Neural progenitor cell (in vitro differentiated cells): ENCODE data around the gene IGFALS. TPM values are rescaled to one million over a fixed set of nuclear protein-coding genes. Genes with fewer than 3 reads are reported as not detected.
A peak's percentile ranks its signal among the peaks of the same experiment; 100 is the strongest.

Experiments
- DNase-seq: peaks from one replicate; pipeline ENCODE4 v3.0.0-alpha.2; 2016; ENCODE audit warnings: low spot score
- H2AFZ ChIP-seq: fragments of 200-600 bp; sonication (generic); replicated peaks from 2 replicates; pipeline ENCODE4 v1.6.1; 2016; ENCODE audit warnings: antibody characterized with exemption
- H3F3A ChIP-seq: fragments of 200-600 bp; sonication (generic); 2 replicates; pipeline ENCODE4 v1.6.1; 2016; ENCODE audit warnings: antibody characterized with exemption, low read depth
- H3K27ac ChIP-seq: fragments of 200-600 bp; sonication (generic); 2 replicates; pipeline ENCODE4 v1.5.1; 2016; ENCODE audit warnings: mild to moderate bottlenecking
- H3K27me3 ChIP-seq: fragments of 200-600 bp; sonication (generic); 2 replicates; pipeline ENCODE4 v1.6.1; 2016; ENCODE audit warnings: mild to moderate bottlenecking, moderate library complexity
- H3K36me3 ChIP-seq: fragments of 200-600 bp; sonication (generic); 2 replicates; pipeline ENCODE4 v1.5.1; 2016
- H3K4me1 ChIP-seq: fragments of 200-600 bp; sonication (generic); 2 replicates; pipeline ENCODE4 v1.6.1; 2016; ENCODE audit warnings: mixed run types
- H3K4me2 ChIP-seq: fragments of 200-600 bp; sonication (generic); 2 replicates; pipeline ENCODE4 v1.6.1; 2016
- H3K4me3 ChIP-seq: fragments of 200-600 bp; sonication (generic); 2 replicates; pipeline ENCODE4 v1.5.1; 2016
- H3K79me2 ChIP-seq: fragments of 200-600 bp; sonication (generic); 2 replicates; pipeline ENCODE4 v1.6.1; 2016; ENCODE audit warnings: low read depth
- H3K9ac ChIP-seq: fragments of 200-600 bp; sonication (generic); 2 replicates; pipeline ENCODE4 v1.6.1; 2016
- H3K9me3 ChIP-seq: fragments of 200-600 bp; sonication (generic); 2 replicates; pipeline ENCODE4 v1.5.1; 2016; ENCODE audit warnings: low read depth
- H4K20me1 ChIP-seq: fragments of 200-600 bp; sonication (generic); 2 replicates; pipeline ENCODE4 v1.6.1; 2016; ENCODE audit warnings: low read depth
- H3K27ac Mint-ChIP-seq: 3 replicates; pipeline ENCODE4 v1.8.0; 2021; ENCODE audit warnings: mixed read lengths
- H3K27me3 Mint-ChIP-seq: 2 replicates; pipeline ENCODE4 v1.8.0; 2022; ENCODE audit warnings: low read depth, mild to moderate bottlenecking, inconsistent platforms, moderate library complexity, mixed read lengths; ENCODE audit not compliant: insufficient read depth
- H3K36me3 Mint-ChIP-seq: 3 replicates; pipeline ENCODE4 v1.8.0; 2021; ENCODE audit warnings: mixed read lengths
- H3K4me1 Mint-ChIP-seq: 3 replicates; pipeline ENCODE4 v1.8.0; 2021; ENCODE audit warnings: mixed read lengths
- H3K4me3 Mint-ChIP-seq: 3 replicates; pipeline ENCODE4 v1.8.0; 2021; ENCODE audit warnings: mild to moderate bottlenecking, moderate library complexity, mixed read lengths
- H3K9me3 Mint-ChIP-seq: 3 replicates; pipeline ENCODE4 v1.8.0; 2020; ENCODE audit warnings: mixed read lengths
- CTCF ChIP-seq: fragments of 200-600 bp; sonication (generic); IDR thresholded peaks from 2 replicates; pipeline ENCODE4 v1.5.1; 2017; ENCODE audit warnings: antibody characterized with exemption, mild to moderate bottlenecking
- EZH2 ChIP-seq: fragments of 200-600 bp; sonication (generic); IDR thresholded peaks from 2 replicates; pipeline ENCODE4 v1.6.1; 2017; ENCODE audit warnings: antibody characterized with exemption, mild to moderate bottlenecking, moderate library complexity
- EZH2phosphoT487 ChIP-seq: fragments of 200-600 bp; sonication (generic); IDR thresholded peaks from 2 replicates; pipeline ENCODE4 v1.6.1; 2017; ENCODE audit warnings: antibody characterized with exemption
- total RNA-seq: library from RNA; depleted of rRNA; stranded (reverse); fragments of >200 nt; gene quantifications from 2 replicates; pipeline ENCODE4 v1.2.3, GENCODE V29; 2015; ENCODE audit warnings: low replicate concordance

Gene IGFALS
- total RNA-seq, 1 donor from 2014 or later = not detected

GRCh38 chr16:1763521-1764511 lies 29.7 kb downstream of the IGFALS start:
- Mint-ChIP-seq H3K27ac (no peak overlapping the region), H3K36me3 (peaks cover 3% of the 10 kb centered on the region), H3K4me3 (no peak overlapping the region), H3K27me3 (peaks cover 4% of the 10 kb centered on the region), H3K9me3 (no peaks in the 10 kb centered on the region), H3K4me1 (no peaks in the 10 kb centered on the region)
- Histone ChIP-seq H4K20me1 (peaks cover 18% of the 10 kb centered on the region), H3K4me1 (no peaks in the 10 kb centered on the region), H3K27ac (no peak overlapping the region), H3K9ac (no peak overlapping the region), H2AFZ (no peak overlapping the region), H3K4me3 (no peak overlapping the region), H3K9me3 (no peaks in the 10 kb centered on the region), H3F3A (peaks cover 8% of the 10 kb centered on the region), H3K36me3 (no peaks in the 10 kb centered on the region), H3K4me2 (peak overlapping the region; percentile 11), H3K79me2 (no peaks in the 10 kb centered on the region), H3K27me3 (no peaks in the 10 kb centered on the region)
- TF ChIP-seq EZH2phosphoT487 = no peak
- TF ChIP-seq CTCF = peak; percentile 69
- peak; percentile 82 for DNase-seq

- Histone ChIP-seq H3K79me2 (no peaks in the 10 kb centered on the region), H4K20me1 (peaks cover 15% of the 10 kb centered on the region), H3K36me3 (no peaks in the 10 kb centered on the region), H3K4me1 (no peaks in the 10 kb centered on the region), H3K4me3 (no peak overlapping the region), H2AFZ (no peak overlapping the region), H3K27me3 (no peaks in the 10 kb centered on the region), H3K27ac (no peak overlapping the region), H3K9me3 (no peaks in the 10 kb centered on the region), H3K9ac (no peak overlapping the region), H3F3A (peaks cover 8% of the 10 kb centered on the region), H3K4me2 (no peak overlapping the region)
- Mint-ChIP-seq H3K27me3 (peaks cover 4% of the 10 kb centered on the region), H3K36me3 (peaks cover 3% of the 10 kb centered on the region), H3K27ac (no peak overlapping the region), H3K4me1 (no peaks in the 10 kb centered on the region), H3K9me3 (no peaks in the 10 kb centered on the region), H3K4me3 (no peak overlapping the region)
- TF ChIP-seq EZH2 (no peak), CTCF (no peak), EZH2phosphoT487 (no peak)
- DNase-seq = peak; percentile 20
Observed at GRCh38 chr16:1762879-1763520, 30.5 kb downstream of the IGFALS start.

GRCh38 chr16:1762196-1762878 lies 31.2 kb downstream of the IGFALS start:
- Histone ChIP-seq H4K20me1 (peaks cover 15% of the 10 kb centered on the region), H3K9ac (no peak overlapping the region), H3K36me3 (no peaks in the 10 kb centered on the region), H3K27ac (no peak overlapping the region), H3K4me2 (no peak overlapping the region), H3K4me1 (no peaks in the 10 kb centered on the region), H3F3A (peaks cover 8% of the 10 kb centered on the region), H3K79me2 (no peaks in the 10 kb centered on the region), H3K9me3 (no peaks in the 10 kb centered on the region), H2AFZ (no peak overlapping the region), H3K27me3 (no peaks in the 10 kb centered on the region), H3K4me3 (no peak overlapping the region)
- TF ChIP-seq EZH2 (no peak), EZH2phosphoT487 (no peak), CTCF (no peak)
- no peak for DNase-seq
- H3K9me3 Mint-ChIP-seq = no peaks in the 10 kb centered on the region
- H3K27me3 Mint-ChIP-seq = no peaks in the 10 kb centered on the region
- H3K27ac Mint-ChIP-seq = no peak overlapping the region
- no peaks in the 10 kb centered on the region for H3K4me1 Mint-ChIP-seq
- H3K36me3 Mint-ChIP-seq = peaks cover 3% of the 10 kb centered on the region
- H3K4me3 Mint-ChIP-seq = no peak overlapping the region
